AG04450 (cell line): ENCODE results near the gene PPP1R3G. TPM values are rescaled to one million over a fixed set of nuclear protein-coding genes. Genes with fewer than 3 reads are reported as not detected.

ENCODE experiments used
- CTCF ChIA-PET: fragments of 300-600, 350-600 bp; formaldehyde crosslinking; extraction: SDS; loops from one replicate; lab custom pipeline; 2022; ENCODE audit warnings: antibody characterized with exemption, inconsistent platforms; lab: Charles Lee
- POLR2A ChIA-PET: fragments of 350-600 bp; formaldehyde crosslinking; extraction: SDS; loops from one replicate; lab custom pipeline; 2021; ENCODE audit warnings: antibody characterized with exemption, inconsistent platforms; lab: Yijun Ruan, JAX
- DNase-seq: peaks from one replicate; pipeline ENCODE4 v3.0.0-alpha.2; 2011; ENCODE audit warnings: low read depth, low spot score
- H3K27ac ChIP-seq: one replicate; pipeline ENCODE4 v1.5.1; 2012; ENCODE audit warnings: low read depth, low read length, control low read depth
- H3K27me3 ChIP-seq: one replicate; pipeline ENCODE4 v1.6.0; 2012; ENCODE audit warnings: low read length; ENCODE audit not compliant: control insufficient read depth, insufficient read depth
- H3K4me3 ChIP-seq: 2 replicates; pipeline ENCODE4 v1.5.1; 2011; ENCODE audit warnings: mild to moderate bottlenecking, low read depth, low read length, control low read depth
- H3K9me3 ChIP-seq: 2 replicates; pipeline ENCODE4 v1.5.1; 2012; ENCODE audit warnings: low read length; ENCODE audit not compliant: control insufficient read depth, insufficient read depth
- polyA plus RNA-seq: library from polyadenylated mRNA; depleted of rRNA; stranded (reverse); fragments of >200 nt; gene quantifications from 2 replicates; pipeline ENCODE4 v1.2.3, GENCODE V29; 2011
- TF ChIP-seq, protein P1 (sequence below): IDR thresholded peaks from 2 replicates; pipeline ENCODE4 v1.5.1; 2011; ENCODE audit warnings: low read depth, low read length, control low read depth, inconsistent platforms

The PPP1R3G gene
- polyA plus RNA-seq, 1 experiment = 0.11 TPM

DNA sequence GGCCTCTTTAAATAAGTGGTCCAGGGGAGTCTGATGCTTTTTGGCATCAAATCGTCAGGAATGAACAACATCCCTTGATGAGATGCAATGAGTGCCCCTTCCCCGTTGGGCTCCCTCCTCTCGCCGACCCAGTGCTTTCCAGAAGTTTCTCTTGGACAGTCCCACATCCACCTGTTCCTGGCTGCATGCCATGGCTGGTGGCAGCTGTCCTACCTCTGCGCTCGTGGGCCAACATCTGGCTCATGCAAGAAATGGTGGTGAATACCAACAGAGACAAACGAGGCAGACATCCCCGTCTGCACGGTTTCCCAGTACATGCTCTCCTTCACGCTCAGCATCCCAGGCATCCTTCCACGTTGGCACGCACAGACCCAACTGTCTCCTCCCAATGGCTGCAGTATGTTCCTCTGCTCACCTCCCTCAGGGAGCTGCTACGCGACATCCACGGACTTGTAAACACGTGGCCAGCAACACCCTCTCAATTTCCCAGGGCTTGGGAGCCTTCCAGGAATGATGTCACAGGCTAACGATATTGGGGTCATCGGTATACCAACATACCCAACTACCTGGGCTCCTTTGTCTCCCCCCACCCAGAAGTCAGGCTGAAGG lies 37.5 kb downstream of the PPP1R3G start:
- ChIA-PET POLR2A (no interaction called here), CTCF (interaction anchor here (0.5 kb wide), 1 partner anchor 144 kb away, joined by 3 read pairs; no protein-coding TSS in a partner anchor)
- no peak for DNase-seq

DNA sequence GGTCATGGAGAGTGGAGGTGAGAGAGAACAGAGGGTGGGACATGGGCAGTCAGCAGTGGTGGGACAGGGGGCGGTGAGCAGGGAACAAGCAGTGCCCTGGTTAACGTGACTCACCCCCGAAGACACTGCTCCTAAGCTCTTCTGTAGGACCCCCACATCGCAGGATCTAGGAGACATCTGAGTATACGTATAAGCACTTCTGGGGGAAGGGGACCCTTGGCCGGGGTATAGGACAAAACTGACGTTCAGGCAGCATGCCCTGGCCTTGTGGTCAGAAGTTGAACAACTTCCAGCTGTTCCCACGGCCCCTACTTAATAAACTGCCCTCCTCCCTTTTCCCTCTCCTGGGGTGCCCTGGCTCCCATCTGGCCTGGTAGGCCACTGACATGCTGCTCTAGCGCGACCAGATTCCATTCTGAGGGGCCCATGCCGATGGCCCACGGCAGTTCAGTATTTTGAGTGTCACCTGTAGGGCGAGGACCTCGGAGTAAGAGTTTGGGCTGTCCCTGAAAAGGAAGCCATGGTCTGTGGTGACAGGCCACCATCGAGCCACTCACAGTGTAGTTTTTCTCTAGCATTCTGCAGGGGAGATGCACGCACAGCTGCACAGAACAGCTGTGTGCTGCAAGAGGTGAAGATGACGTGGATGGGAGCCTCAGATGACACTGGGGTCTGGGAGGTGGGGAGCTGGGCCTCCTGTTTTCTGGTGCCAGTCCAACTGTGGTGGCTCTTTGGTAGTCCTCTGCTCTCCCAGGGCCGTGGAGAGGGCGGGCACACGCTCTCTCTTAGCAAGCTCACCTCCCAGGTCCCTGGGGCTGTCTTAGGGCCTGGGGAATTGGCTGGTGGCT lies 38.4 kb downstream of the PPP1R3G start:
- Histone ChIP-seq H3K27me3 (no peaks in the 10 kb centered on the region), H3K27ac (no peak overlapping the region), H3K4me3 (no peak overlapping the region), H3K9me3 (peaks cover 6% of the 10 kb centered on the region; the same call in 1 of the 2 replicates)
- ChIA-PET CTCF (interaction anchor here (0.5 kb wide), 1 partner anchor 143 kb away, joined by 3 read pairs; no protein-coding TSS in a partner anchor), POLR2A (no interaction called here)
- TF ChIP-seq, protein P1, sequence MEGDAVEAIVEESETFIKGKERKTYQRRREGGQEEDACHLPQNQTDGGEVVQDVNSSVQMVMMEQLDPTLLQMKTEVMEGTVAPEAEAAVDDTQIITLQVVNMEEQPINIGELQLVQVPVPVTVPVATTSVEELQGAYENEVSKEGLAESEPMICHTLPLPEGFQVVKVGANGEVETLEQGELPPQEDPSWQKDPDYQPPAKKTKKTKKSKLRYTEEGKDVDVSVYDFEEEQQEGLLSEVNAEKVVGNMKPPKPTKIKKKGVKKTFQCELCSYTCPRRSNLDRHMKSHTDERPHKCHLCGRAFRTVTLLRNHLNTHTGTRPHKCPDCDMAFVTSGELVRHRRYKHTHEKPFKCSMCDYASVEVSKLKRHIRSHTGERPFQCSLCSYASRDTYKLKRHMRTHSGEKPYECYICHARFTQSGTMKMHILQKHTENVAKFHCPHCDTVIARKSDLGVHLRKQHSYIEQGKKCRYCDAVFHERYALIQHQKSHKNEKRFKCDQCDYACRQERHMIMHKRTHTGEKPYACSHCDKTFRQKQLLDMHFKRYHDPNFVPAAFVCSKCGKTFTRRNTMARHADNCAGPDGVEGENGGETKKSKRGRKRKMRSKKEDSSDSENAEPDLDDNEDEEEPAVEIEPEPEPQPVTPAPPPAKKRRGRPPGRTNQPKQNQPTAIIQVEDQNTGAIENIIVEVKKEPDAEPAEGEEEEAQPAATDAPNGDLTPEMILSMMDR = no peak
- DNase-seq = no peak

More for the DNA sequence above, 37.5 kb downstream of the PPP1R3G start:
- TF ChIP-seq, protein P1 = no peak
- H3K27ac ChIP-seq = no peak overlapping the region
- peaks cover 6% of the 10 kb centered on the region; the same call in 1 of the 2 replicates for H3K9me3 ChIP-seq
- H3K4me3 ChIP-seq = no peak overlapping the region
- H3K27me3 ChIP-seq = no peaks in the 10 kb centered on the region

DNA sequence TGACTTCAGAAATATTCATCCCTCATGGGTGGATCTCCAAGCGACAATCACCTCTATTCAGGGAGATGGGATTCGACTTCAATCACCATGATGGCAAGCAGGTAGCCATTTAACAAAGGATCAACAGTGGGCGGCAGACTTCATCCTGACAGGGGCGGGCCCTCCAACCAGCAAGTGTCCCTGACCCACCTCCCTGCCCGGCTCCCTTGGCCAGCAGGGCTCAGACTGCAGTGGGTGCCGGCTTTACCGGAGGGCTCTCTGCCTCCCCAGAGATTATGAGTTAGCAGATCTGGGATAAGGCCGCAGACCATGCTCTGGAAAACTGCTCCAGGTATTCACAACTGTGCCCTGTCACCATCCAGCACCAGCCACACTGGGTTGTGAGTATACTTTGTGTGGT lies 39.4 kb downstream of the PPP1R3G start:
- POLR2A ChIA-PET = no interaction called here
- H3K4me3 ChIP-seq = no peak overlapping the region
- CTCF ChIA-PET = no interaction called here
- DNase-seq = no peak
- H3K9me3 ChIP-seq = peaks cover 6% of the 10 kb centered on the region; the same call in 1 of the 2 replicates
- no peaks in the 10 kb centered on the region for H3K27me3 ChIP-seq
- H3K27ac ChIP-seq = no peak overlapping the region
- TF ChIP-seq, protein P1 = no peak

DNA sequence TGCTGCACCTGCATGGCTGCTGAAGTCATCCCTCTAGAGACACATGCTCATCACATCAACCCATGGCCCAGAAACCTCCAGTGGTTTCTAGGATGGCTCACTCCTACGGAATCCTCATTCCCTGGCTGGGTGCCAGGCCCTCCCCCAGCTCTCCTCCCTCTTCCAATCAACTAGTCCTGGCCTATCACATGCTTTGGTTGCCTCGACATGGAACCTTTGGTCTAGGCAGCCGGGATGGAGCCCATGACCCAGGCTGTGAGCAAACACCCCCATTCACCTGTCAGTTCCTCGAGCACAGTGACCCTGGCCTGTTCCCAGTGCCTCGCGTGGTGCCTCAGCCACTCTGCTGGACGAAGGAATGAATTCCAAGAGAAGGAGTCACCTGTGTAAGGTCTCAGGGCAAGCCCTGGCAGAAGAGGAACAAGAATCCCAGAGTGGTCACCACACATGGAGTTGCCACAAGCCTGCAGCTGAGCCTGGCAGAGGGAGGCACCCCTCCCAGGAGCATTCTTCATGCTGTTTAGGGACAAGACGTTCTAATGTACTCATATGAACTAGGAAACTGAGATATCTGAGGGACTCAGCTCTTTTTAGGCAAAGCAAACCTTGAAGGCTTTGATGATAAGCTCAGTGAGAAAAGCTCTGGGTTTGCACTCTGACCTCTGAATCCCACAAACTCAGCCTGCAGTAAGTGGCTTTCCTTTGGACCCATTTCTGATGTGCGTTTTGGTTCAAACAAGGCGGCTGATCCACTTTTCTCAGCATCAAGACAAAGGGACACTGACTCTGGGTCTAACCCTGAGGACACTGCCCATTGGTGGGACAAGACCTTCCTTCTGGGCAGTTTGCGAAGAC lies 40.2 kb downstream of the PPP1R3G start:
- Histone ChIP-seq H3K27me3 (no peaks in the 10 kb centered on the region), H3K4me3 (no peak overlapping the region), H3K9me3 (peaks cover 5% of the 10 kb centered on the region; the same call in 1 of the 2 replicates), H3K27ac (no peak overlapping the region)
- ChIA-PET CTCF (interaction anchor here (1.0 to 1.1 kb wide), 2 partner anchors 18 to 22 kb away, joined by 3 read pairs; no protein-coding TSS in a partner anchor), POLR2A (no interaction called here)
- TF ChIP-seq, protein P1 = no peak
- DNase-seq = no peak
